ENCODE measurements around the gene CDH22. TPM values are rescaled to one million over a fixed set of nuclear protein-coding genes. Genes with fewer than 3 reads are reported as not detected.

CDH22 gene
- total RNA-seq, result under 1 TPM; 0.06 to 0.25 TPM
- polyA plus RNA-seq, result under 1 TPM; 0.03 to 0.12 TPM
- long read RNA-seq, donor 1, result 0 reads
- long read RNA-seq, donor 2, result 0 reads
- long read RNA-seq, donor 3, result 0 reads
- long read RNA-seq, donor 4, result 0 reads
- long read RNA-seq, donor 5, result 0 reads

- Histone ChIP-seq H3K27ac (ENCODE audit: low read depth in 1 of 2, low read length in 1 of 2) (no peak within 1 kb of the TSS), H3K27me3 (ENCODE audit: control insufficient read depth in 3 of 3, insufficient read depth in 3 of 3, low read length in 2 of 3) (peaks cover 5 to 73% (median 65%) of the 10 kb centered on the region in 3 donors), H3K4me1 (ENCODE audit: control insufficient read depth in 5 of 5, insufficient read depth in 5 of 5, low read length in 5 of 5) (peaks cover 0 to 11% (median 0%) of the 10 kb centered on the region in 5 donors), H3K9ac (ENCODE audit: insufficient read depth in 1 of 2, low read length in 2 of 2) (no peak within 1 kb of the TSS), H3K9me3 (ENCODE audit: control insufficient read depth in 4 of 4, insufficient read depth in 3 of 4, low read length in 3 of 4) (no peaks in the 10 kb centered on the region), H3K36me3 (ENCODE audit: control insufficient read depth in 4 of 4, insufficient read depth in 4 of 4, low read length in 4 of 4) (no peaks in the 10 kb centered on the region), H3K4me3 (peak within 1 kb of the TSS; percentile 51)
- ATAC-seq (ENCODE audit: insufficient read depth, low FRiP score), result peak; percentile 32
- WGBS, 2 donors, result 1 to 2% methylated on average over 46 to 74 of the region's 74 CpGs
- peak; percentile 39 to 61 (median 50) for DNase-seq
- TF ChIP-seq CTCF (IDR thresholded peaks at IDR 0.05; ENCODE audit: control extremely low read depth, extremely low read depth), result no peak
These were observed at the start of gene CDH22 for GRCh38 chr20:46308258-46309157. Gene CDH22 (minus strand): TSS chr20:46308498. CDS start chr20:46251294, 57,204 bp downstream.

- ATAC-seq (ENCODE audit: insufficient read depth, low FRiP score), result no peak
These were observed 48.8 kb upstream of the CDH22 start for GRCh38 chr20:46357030-46357514.

GRCh38 chr20:46356195-46357029, 48.1 kb upstream of the CDH22 start:
- no peaks in the 10 kb centered on the region for H3K9me3 ChIP-seq (ENCODE audit: control insufficient read depth in 4 of 4, insufficient read depth in 3 of 4, low read length in 3 of 4)
- TF ChIP-seq CTCF (IDR thresholded peaks at IDR 0.05; ENCODE audit: control extremely low read depth, extremely low read depth), result no peak
- 68 to 75% methylated on average over 23 of the region's 23 CpGs for WGBS, 2 donors
- peaks cover 0 to 25% (median 8%) of the 10 kb centered on the region in 4 donors for H3K36me3 ChIP-seq (ENCODE audit: control insufficient read depth in 4 of 4, insufficient read depth in 4 of 4, low read length in 4 of 4)
- no peak overlapping the region for H3K4me3 ChIP-seq
- no peak for ATAC-seq (ENCODE audit: insufficient read depth, low FRiP score)
- H3K9ac ChIP-seq (ENCODE audit: insufficient read depth in 1 of 2, low read length in 2 of 2), result no peak overlapping the region
- H3K27me3 ChIP-seq (ENCODE audit: control insufficient read depth in 3 of 3, insufficient read depth in 3 of 3, low read length in 2 of 3), result no peaks in the 10 kb centered on the region
- no peak overlapping the region for H3K27ac ChIP-seq (ENCODE audit: low read depth in 1 of 2, low read length in 1 of 2)
- peaks cover 0 to 9% (median 4%) of the 10 kb centered on the region in 5 donors for H3K4me1 ChIP-seq (ENCODE audit: control insufficient read depth in 5 of 5, insufficient read depth in 5 of 5, low read length in 5 of 5)
- DNase-seq, result no peak

More at GRCh38 chr20:46357030-46357514, 48.8 kb upstream of the CDH22 start:
- 8 to 10% methylated on average over 13 of the region's 13 CpGs for WGBS, 2 donors
- Histone ChIP-seq H3K27ac (ENCODE audit: low read depth in 1 of 2, low read length in 1 of 2) (peak overlapping the region in 1 of 2 donors; percentile 2), H3K4me3 (no peak overlapping the region), H3K27me3 (ENCODE audit: control insufficient read depth in 3 of 3, insufficient read depth in 3 of 3, low read length in 2 of 3) (no peaks in the 10 kb centered on the region), H3K36me3 (ENCODE audit: control insufficient read depth in 4 of 4, insufficient read depth in 4 of 4, low read length in 4 of 4) (peaks cover 0 to 25% (median 8%) of the 10 kb centered on the region in 4 donors), H3K9me3 (ENCODE audit: control insufficient read depth in 4 of 4, insufficient read depth in 3 of 4, low read length in 3 of 4) (no peaks in the 10 kb centered on the region), H3K9ac (ENCODE audit: insufficient read depth in 1 of 2, low read length in 2 of 2) (no peak overlapping the region), H3K4me1 (ENCODE audit: control insufficient read depth in 5 of 5, insufficient read depth in 5 of 5, low read length in 5 of 5) (peaks cover 0 to 13% (median 4%) of the 10 kb centered on the region in 5 donors)
- TF ChIP-seq CTCF (IDR thresholded peaks at IDR 0.05; ENCODE audit: control extremely low read depth, extremely low read depth), result no peak
- no peak for DNase-seq

All from lung (tissue), 16 donors.